Activated CD4-positive, alpha-beta T cell treated with anti-CD3 and anti-CD28 coated beads for 48 hours (primary cell): ENCODE data around the gene C9orf85.

Source experiments
- DNase-seq: peaks from one replicate; pipeline ENCODE4 v3.0.0-alpha.2; 2020

Gene C9orf85

GRCh38 chr9:71908825-71909224, 2.6 kb upstream of the C9orf85 start:
- no peak for DNase-seq

- peak; percentile 49 for DNase-seq
Measured at GRCh38 chr9:71909887-71910649, 1.4 kb upstream of the C9orf85 start.

- DNase-seq = no peak
Measured at GRCh38 chr9:71910650-71911060, 784 bp upstream of the C9orf85 start.

GRCh38 chr9:71911908-71912335, 483 bp downstream of the C9orf85 start:
- no peak for DNase-seq

DNA sequence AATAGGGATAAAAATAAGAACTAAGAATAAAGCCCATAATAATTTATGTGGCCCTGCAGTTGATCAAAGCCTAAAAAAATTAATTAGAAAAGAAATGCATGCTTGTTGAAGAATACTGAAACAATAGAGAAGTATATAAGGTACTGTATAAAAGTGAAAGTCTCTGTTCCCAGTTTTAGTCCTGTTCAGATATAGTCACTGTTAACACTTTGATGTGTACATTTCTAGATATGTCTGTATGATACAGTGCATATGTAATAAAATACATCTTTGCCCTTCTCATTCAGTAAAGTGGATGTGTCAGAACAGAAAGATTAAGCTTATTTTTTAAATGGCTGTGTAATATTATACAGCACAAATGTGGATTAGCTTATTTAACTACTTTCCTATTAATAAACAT, 4.1 kb downstream of the C9orf85 start:
- DNase-seq = no peak

- peak; percentile 46 for DNase-seq
Measured at GRCh38 chr9:71916834-71917534, 5.5 kb downstream of the C9orf85 start.

- no peak for DNase-seq
Measured at GRCh38 chr9:71918419-71918818, 7.0 kb downstream of the C9orf85 start.

DNA sequence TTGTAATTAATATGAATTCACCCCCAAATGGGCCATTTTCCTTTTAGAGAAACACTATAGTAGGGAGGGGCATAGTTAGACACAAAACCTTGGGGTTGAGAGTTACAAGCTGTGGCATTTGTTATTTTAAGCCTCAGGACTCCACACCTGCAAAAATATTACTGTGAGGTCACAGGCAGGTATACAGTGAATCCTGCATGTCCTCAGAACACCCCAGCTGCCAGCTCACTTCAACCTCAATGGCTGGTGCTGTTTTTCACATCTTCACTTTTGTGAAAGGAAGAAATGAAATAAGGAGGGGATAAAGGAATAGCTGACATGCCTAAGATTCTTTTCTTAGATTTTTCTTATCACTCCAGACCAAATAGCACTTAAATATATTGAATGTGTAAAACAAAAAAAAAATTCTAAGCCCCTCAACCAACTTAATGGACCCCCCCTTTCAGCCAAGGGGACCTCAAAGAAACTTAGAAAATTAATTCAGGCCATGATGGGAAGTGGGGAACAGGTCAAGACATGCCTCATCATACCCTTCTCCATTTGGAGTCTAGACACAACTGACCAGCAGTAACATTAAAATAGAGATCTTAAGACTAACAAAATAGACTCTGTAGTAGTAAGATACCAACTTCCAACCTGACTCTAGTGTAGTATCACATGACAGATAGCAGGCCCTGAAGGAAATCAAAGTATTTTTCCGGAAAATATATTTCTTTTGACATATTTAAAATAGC, 9.2 kb downstream of the C9orf85 start:
- no peak for DNase-seq

- no peak for DNase-seq
Measured at GRCh38 chr9:71921190-71921814, 9.9 kb downstream of the C9orf85 start.

DNA sequence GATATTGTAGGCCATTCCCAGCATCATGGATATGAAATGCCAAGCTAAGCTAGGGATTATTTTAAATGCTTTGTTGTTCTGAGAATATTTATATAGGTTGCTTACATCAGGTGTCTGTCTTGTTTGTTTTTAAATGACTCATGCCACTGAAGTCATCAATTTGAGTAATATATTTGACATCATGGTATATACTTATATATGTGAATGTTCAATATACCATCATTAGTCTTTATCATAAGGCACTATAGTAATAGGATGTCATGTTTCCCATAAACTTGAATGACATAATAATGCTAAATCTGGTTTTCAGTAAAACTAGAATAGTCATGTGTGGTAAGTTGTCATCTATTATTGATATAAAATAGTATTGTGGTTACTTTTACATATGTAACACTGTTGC, 13.1 kb downstream of the C9orf85 start:
- no peak for DNase-seq

DNA sequence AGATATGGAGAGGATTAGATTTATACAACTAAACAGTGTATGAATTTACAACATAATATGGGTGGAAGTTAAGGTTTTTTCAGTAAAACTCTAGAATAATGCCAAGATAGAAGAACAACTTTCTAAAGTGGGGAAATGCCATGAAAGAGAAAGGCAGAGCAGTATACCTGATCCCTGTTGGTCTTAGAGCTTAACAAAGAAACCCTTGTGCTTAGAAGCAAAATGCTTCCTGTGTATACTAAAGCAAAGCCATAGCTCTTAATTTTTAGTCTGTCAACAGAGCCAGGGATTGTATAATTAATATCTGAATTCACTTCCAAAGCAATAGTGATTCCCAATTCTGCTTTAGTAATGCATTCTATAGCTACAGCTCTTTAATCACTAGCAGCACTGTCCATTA, 14.4 kb downstream of the C9orf85 start:
- no peak for DNase-seq

- DNase-seq = no peak
Measured at GRCh38 chr9:71928376-71928775, 16.9 kb downstream of the C9orf85 start.

DNA sequence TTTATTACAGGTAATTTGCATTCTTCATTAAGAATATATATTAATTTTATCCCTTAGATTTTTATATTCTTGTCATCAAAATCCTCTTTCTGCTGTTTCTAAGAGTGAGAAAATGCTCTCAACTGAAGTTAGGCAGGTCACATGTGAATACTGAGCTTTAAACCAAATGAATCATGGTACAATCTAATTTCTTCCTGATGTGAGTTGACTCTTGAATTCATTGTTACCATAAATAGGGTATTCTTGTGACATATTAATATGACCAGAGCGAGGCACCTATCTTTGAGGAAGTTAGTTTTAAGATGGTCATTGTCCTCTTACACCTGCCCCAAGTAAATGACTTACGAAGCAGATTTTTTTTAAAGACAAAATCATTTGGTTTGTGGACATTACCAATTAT, 17.4 kb downstream of the C9orf85 start:
- DNase-seq = no peak

GRCh38 chr9:71929223-71929622, 17.8 kb downstream of the C9orf85 start:
- no peak for DNase-seq

GRCh38 chr9:71929791-71930440, 18.5 kb downstream of the C9orf85 start:
- DNase-seq = no peak

DNA sequence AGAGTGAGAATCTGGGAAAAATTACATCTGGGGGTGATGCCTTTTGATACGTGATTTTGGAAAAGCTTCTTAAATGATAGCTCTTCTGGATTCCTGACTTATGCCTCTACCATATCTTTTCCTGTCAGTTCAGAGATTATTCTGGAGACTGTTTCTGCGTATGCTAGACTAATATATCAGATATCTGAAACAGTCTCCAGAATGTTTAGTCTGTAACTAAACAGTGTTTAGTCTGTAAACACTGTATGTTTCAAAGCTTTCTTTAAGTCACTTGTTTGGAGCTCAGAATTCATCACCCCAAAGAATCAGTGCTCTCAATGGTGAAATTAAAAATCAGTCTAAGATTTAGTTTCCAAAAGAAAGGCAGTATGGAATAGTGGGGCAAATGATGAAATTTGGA, 19.7 kb downstream of the C9orf85 start:
- no peak for DNase-seq

DNA sequence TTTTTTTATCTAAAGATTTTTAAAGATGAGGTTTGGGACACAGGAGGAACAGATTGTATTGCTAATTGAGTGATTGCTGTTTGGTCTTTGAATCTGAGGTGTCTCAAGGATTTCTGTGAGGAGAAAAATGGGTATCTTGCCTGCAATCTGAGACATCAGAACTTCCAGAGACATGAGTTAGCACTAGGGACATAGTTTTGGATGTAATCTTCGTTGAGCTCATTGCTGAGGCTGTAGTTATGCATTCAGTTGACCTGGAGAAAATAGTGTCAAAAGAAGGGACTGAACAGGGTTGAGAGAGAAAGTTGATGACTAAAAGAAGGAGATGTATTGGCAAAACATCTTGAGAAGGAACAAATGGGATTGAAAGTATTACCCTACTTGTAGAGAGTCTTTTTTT, 24.6 kb downstream of the C9orf85 start:
- no peak for DNase-seq

GRCh38 chr9:71937070-71937625, 25.7 kb downstream of the C9orf85 start:
- DNase-seq = no peak

DNA sequence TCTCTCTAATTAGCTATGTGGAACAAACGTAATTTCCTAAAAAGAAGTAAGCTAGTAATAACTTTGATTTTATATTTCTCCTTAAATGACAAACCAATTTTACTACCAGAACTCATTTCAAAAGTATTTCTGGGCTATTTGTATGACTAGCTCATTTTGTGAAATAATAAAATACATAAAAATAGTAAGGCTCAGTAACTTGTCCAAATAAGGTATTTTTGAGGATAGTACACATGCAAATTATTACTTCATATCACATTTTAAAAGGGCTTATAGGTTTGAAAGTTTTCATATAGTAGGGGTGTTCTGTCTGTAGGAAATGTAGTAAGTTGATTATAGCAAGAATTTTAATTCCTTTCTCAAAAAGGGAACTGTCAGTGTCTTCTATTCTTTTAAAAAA, 26.5 kb downstream of the C9orf85 start:
- no peak for DNase-seq

DNA sequence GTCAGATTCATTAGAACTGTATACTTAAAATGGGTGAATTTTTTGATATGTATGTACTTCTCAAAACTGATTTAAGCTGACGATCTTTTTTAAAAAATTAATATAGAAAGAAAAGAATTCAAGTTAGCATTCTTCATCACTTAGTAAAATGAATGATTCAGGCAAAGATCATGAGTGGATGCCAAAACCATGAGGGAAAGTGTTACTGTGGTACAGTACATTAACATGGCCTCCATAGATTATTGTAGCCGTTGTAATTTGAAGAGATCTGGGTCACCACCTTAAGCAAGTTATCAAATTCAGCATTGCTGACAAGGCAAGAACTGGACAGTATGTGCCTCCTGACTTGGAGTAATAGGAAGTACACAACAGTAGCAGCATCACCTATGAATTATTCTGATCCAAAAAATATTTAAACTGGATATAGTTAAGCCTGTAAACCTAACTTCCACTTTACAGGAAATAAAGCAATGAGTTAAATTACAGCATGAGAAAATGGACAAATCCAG, 29.7 kb downstream of the C9orf85 start:
- DNase-seq = no peak

- DNase-seq = no peak
Measured at GRCh38 chr9:71941998-71942567, 30.6 kb downstream of the C9orf85 start.
